Stomach (tissue), 9 donors: Measurements from ENCODE around the gene ABCA6. TPM values are rescaled to one million over a fixed set of nuclear protein-coding genes. Genes with fewer than 3 reads are reported as not detected.
"Not testable (repeated sequence)": the region's sequence is repeated elsewhere in the genome, so short reads cannot be mapped to it uniquely, and the experiment has no call there.

Experiments used
- DNase-seq, 2 donors: peaks; one replicate each; pipeline versions ENCODE4 v3.0.0 to v3.0.0-alpha.2; 2013 to 2019
- H3K27ac ChIP-seq, 5 donors: fragments of 200-600 bp in 4 of 5; sonication (generic) in 4 of 5; one replicate each; pipeline ENCODE4 v1.5.1; 2013 to 2019; ENCODE audit warnings: mild to moderate bottlenecking in 1 of 5, moderate library complexity in 1 of 5
- H3K27me3 ChIP-seq, 3 donors: fragments of 200-600 bp; sonication (generic); one replicate each; pipeline ENCODE4 v1.5.1; 2017 to 2019; ENCODE audit warnings: mixed run types in 1 of 3
- H3K36me3 ChIP-seq, 4 donors: fragments of 200-600 bp; sonication (generic); 1 replicate in 3 of 4; 2 replicates in 1 of 4; pipeline ENCODE4 v1.5.1; 2016 to 2019
- H3K4me1 ChIP-seq, 4 donors: fragments of 200-600 bp; sonication (generic); one replicate each; pipeline ENCODE4 v1.5.1; 2016 to 2019
- H3K4me3 ChIP-seq, 4 donors: fragments of 200-600 bp; sonication (generic) in 3 of 4; one replicate each; pipeline ENCODE4 v1.5.1; 2016 to 2019; ENCODE audit warnings: mild to moderate bottlenecking in 1 of 4
- H3K9me3 ChIP-seq, 4 donors: fragments of 200-600 bp; sonication (generic); one replicate each; pipeline ENCODE4 v1.5.1; 2016 to 2019
- CTCF ChIP-seq, 7 experiments: fragments of 450-650 bp in 4 of 7; fragments of 200-600 bp in 3 of 7; sonication (generic) in 3 of 7; IDR thresholded peaks; one replicate each; pipeline ENCODE4 v1.5.1; 2016 to 2019; ENCODE audit warnings: antibody characterized with exemption in 7 of 7, control low read depth in 2 of 7, mild to moderate bottlenecking in 1 of 7
- EP300 ChIP-seq: sonication (generic); formaldehyde crosslinking; IDR thresholded peaks from one replicate; pipeline ENCODE4 v1.6.1; 2017; ENCODE audit warnings: antibody characterized with exemption
- POLR2A ChIP-seq, 4 donors: fragments of 450-650 bp; IDR thresholded peaks; one replicate each; pipeline ENCODE4 v1.6.1; 2016; ENCODE audit warnings: antibody characterized with exemption in 4 of 4, control low read depth in 2 of 4, mild to moderate bottlenecking in 1 of 4, moderate library complexity in 1 of 4
- POLR2AphosphoS5 ChIP-seq, 3 donors: sonication (generic); formaldehyde crosslinking; IDR thresholded peaks; one replicate each; pipeline ENCODE4 v1.6.1; 2016; ENCODE audit warnings: antibody characterized with exemption in 3 of 3
- WGBS, 5 donors: extraction: QIAGEN DNeasy Blood & Tissue Kit in 3 of 5; methylation state at CpG; one replicate each; pipeline versions ENCODE4 v1.1.5 to v1.1.7; 2013 to 2018; 5-methylcytosine and 5-hydroxymethylcytosine counted together
- intact Hi-C: fragments of 100-400 bp; cut with DNase I; formaldehyde crosslinking; loops from one replicate; pipeline ENCODE4 v1.15.1; 2023; ENCODE audit warnings: low total_unique reads
- polyA plus RNA-seq, 3 donors: library from polyadenylated mRNA; stranded (reverse); fragments of 200-250 nt; gene quantifications; one replicate each; pipeline ENCODE4 v1.2.3, GENCODE V29; 2013
- total RNA-seq, 5 donors: library from RNA; depleted of rRNA; stranded (reverse); fragments of >200 nt; gene quantifications; one replicate each; pipeline versions ENCODE4 v1.1.0 to v1.2.3, GENCODE V29; 2014 to 2016
- donor health status: healthy with polysubstance abuse.
- donor health status: Bipolar disorder and iron deficiency.
- donor health status: healthy.

Gene ABCA6
- total and polyA plus RNA-seq, 8 donors: 4.5 to 97.9 (median 19.2) TPM

- Histone ChIP-seq H3K27ac (no peak overlapping the region), H3K36me3 (peaks cover 0 to 4% (median 0%) of the 10 kb centered on the region in 4 donors), H3K27me3 (no peaks in the 10 kb centered on the region), H3K4me3 (no peak overlapping the region), H3K9me3 (no peaks in the 10 kb centered on the region), H3K4me1 (peaks cover 0 to 13% (median 0%) of the 10 kb centered on the region in 4 donors)
- DNase-seq: no peak
- TF ChIP-seq POLR2AphosphoS5 (IDR thresholded peaks at IDR 0.05) (no peak), CTCF (IDR thresholded peaks at IDR 0.05) (no peak), POLR2A (IDR thresholded peaks at IDR 0.05) (no peak), EP300 (no peak)
- 48 to 82% (median 68%) methylated on average over 2 of the region's 2 CpGs for WGBS, 5 donors
- intact Hi-C loops: no loop called here
Measured at GRCh38 chr17:69173118-69173517, 31.4 kb upstream of the ABCA6 start.

- H3K4me1 ChIP-seq: peaks cover 0 to under 1% (median 0%) of the 10 kb centered on the region in 4 donors
- DNase-seq: no peak
- no peak overlapping the region for H3K4me3 ChIP-seq
- no peaks in the 10 kb centered on the region for H3K9me3 ChIP-seq
- TF ChIP-seq EP300: no peak
- peaks cover 0 to 4% (median 0%) of the 10 kb centered on the region in 4 donors for H3K36me3 ChIP-seq
- intact Hi-C loops: no loop called here
- no peaks in the 10 kb centered on the region for H3K27me3 ChIP-seq
- H3K27ac ChIP-seq: no peak overlapping the region
Measured at GRCh38 chr17:69170377-69170776, 28.7 kb upstream of the ABCA6 start.

GRCh38 chr17:69168642-69169041 is 26.9 kb upstream of the ABCA6 start:
- intact Hi-C loops, H3K36me3 ChIP-seq, DNase-seq, H3K4me3 ChIP-seq, H3K27me3 ChIP-seq, H3K27ac ChIP-seq, H3K9me3 ChIP-seq, H3K4me1 ChIP-seq: not testable (repeated sequence)

- Histone ChIP-seq H3K4me3 (no peak overlapping the region), H3K27ac (no peak overlapping the region), H3K36me3 (peaks cover 0 to 4% (median 0%) of the 10 kb centered on the region in 4 donors), H3K27me3 (no peaks in the 10 kb centered on the region), H3K9me3 (no peaks in the 10 kb centered on the region), H3K4me1 (no peaks in the 10 kb centered on the region)
- intact Hi-C loops: no loop called here
- 91 to 96% (median 95%) methylated on average over 2 of the region's 2 CpGs for WGBS, 5 donors
- DNase-seq: no peak
- TF ChIP-seq CTCF (IDR thresholded peaks at IDR 0.05): no peak
- TF ChIP-seq POLR2A (IDR thresholded peaks at IDR 0.05): no peak
- no peak for TF ChIP-seq EP300
- TF ChIP-seq POLR2AphosphoS5 (IDR thresholded peaks at IDR 0.05): no peak
Measured at GRCh38 chr17:69166957-69167356, 25.3 kb upstream of the ABCA6 start.

- H3K27me3 ChIP-seq: no peaks in the 10 kb centered on the region
- DNase-seq: no peak
- no peak overlapping the region for H3K27ac ChIP-seq
- no peak overlapping the region for H3K4me3 ChIP-seq
- TF ChIP-seq POLR2A (IDR thresholded peaks at IDR 0.05) (no peak), POLR2AphosphoS5 (IDR thresholded peaks at IDR 0.05) (no peak)
- H3K36me3 ChIP-seq: peaks cover 0 to 4% (median 0%) of the 10 kb centered on the region in 4 donors
- H3K4me1 ChIP-seq: no peaks in the 10 kb centered on the region
- intact Hi-C loops: no loop called here
- no peaks in the 10 kb centered on the region for H3K9me3 ChIP-seq
Measured at GRCh38 chr17:69164206-69164605, 22.5 kb upstream of the ABCA6 start.

GRCh38 chr17:69159418-69159817 is 17.7 kb upstream of the ABCA6 start:
- Histone ChIP-seq H3K27ac (no peak overlapping the region), H3K27me3 (no peaks in the 10 kb centered on the region), H3K36me3 (no peaks in the 10 kb centered on the region), H3K4me1 (no peaks in the 10 kb centered on the region), H3K9me3 (no peaks in the 10 kb centered on the region), H3K4me3 (no peak overlapping the region)
- intact Hi-C loops: no loop called here
- TF ChIP-seq EP300 (no peak), POLR2A (IDR thresholded peaks at IDR 0.05) (no peak)
- no peak for DNase-seq

GRCh38 chr17:69154267-69154666 is 12.6 kb upstream of the ABCA6 start:
- TF ChIP-seq POLR2AphosphoS5 (IDR thresholded peaks at IDR 0.05) (no peak), CTCF (IDR thresholded peaks at IDR 0.05) (no peak), POLR2A (IDR thresholded peaks at IDR 0.05) (no peak), EP300 (no peak)
- H3K27ac ChIP-seq: no peak overlapping the region
- no peaks in the 10 kb centered on the region for H3K27me3 ChIP-seq
- no peaks in the 10 kb centered on the region for H3K9me3 ChIP-seq
- 87 to 100% (median 93%) methylated on average over 2 of the region's 2 CpGs for WGBS, 5 donors
- intact Hi-C loops: no loop called here
- no peaks in the 10 kb centered on the region for H3K4me1 ChIP-seq
- no peak for DNase-seq
- peaks cover 0 to 22% (median 9%) of the 10 kb centered on the region in 4 donors for H3K36me3 ChIP-seq
- no peak overlapping the region for H3K4me3 ChIP-seq
